ENCODE data around the gene PLCB4. TPM values are rescaled to one million over a fixed set of nuclear protein-coding genes. Genes with fewer than 3 reads are reported as not detected.

PLCB4 gene
- polyA plus RNA-seq, 1 experiment: 8.8 TPM

DNA sequence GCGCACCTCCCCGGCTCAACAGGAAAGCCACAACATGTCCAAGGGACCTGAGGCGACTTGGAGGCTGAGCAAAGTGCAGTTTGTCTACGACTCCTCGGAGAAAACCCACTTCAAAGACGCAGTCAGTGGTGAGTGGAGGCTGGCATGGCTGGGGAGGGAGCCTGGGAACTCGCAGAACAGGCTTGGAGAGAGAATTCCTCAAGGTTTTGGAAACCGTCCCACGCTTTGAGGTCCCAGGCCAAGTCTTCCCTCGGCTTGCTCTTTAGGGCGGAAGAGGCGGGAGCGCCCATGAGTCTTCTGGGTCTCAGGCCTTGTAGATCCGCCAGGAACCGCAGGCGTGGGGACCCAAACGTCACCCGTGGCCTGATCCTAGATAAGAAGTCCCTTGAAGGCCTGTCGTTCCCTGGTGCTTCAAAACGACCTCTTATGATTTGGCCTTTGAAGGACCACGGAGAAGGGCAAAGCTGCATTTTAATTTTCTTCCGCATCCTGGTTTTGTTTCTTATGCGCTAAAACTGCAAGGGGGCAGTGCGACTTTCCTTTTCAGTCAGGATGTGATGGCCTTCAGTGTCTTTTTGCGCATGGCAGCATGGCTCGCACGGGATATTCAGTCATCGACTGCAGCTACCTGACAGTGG lies 447.5 kb downstream of the PLCB4 start:
- Histone ChIP-seq H3K36me3 (ENCODE audit: control insufficient read depth, insufficient read depth, low read length) (no peaks in the 10 kb centered on the region), H3K4me3 (ENCODE audit: low read depth, low read length) (no peak overlapping the region), H3K27me3 (ENCODE audit: control insufficient read depth, insufficient read depth, low read length) (peaks cover 41% of the 10 kb centered on the region)
- ChIA-PET CTCF (no interaction called here), POLR2A (no interaction called here)
- DNase-seq (ENCODE audit: low read depth): no peak
- TF ChIP-seq, protein P1, sequence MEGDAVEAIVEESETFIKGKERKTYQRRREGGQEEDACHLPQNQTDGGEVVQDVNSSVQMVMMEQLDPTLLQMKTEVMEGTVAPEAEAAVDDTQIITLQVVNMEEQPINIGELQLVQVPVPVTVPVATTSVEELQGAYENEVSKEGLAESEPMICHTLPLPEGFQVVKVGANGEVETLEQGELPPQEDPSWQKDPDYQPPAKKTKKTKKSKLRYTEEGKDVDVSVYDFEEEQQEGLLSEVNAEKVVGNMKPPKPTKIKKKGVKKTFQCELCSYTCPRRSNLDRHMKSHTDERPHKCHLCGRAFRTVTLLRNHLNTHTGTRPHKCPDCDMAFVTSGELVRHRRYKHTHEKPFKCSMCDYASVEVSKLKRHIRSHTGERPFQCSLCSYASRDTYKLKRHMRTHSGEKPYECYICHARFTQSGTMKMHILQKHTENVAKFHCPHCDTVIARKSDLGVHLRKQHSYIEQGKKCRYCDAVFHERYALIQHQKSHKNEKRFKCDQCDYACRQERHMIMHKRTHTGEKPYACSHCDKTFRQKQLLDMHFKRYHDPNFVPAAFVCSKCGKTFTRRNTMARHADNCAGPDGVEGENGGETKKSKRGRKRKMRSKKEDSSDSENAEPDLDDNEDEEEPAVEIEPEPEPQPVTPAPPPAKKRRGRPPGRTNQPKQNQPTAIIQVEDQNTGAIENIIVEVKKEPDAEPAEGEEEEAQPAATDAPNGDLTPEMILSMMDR (IDR thresholded peaks at IDR 0.05; ENCODE audit: insufficient read depth, low read depth, low read length): no peak

GRCh38 chr20:9517297-9518162 lies 448.6 kb downstream of the PLCB4 start:
- no peak for DNase-seq (ENCODE audit: low read depth)
- TF ChIP-seq, protein P1 (IDR thresholded peaks at IDR 0.05; ENCODE audit: insufficient read depth, low read depth, low read length): no peak
- POLR2A ChIA-PET: no interaction called here
- H3K27me3 ChIP-seq (ENCODE audit: control insufficient read depth, insufficient read depth, low read length): peaks cover 41% of the 10 kb centered on the region
- CTCF ChIA-PET: interaction anchor here (1.1 kb wide), 1 partner anchor 10 kb away, joined by 3 read pairs; no protein-coding TSS in a partner anchor
- no peaks in the 10 kb centered on the region for H3K36me3 ChIP-seq (ENCODE audit: control insufficient read depth, insufficient read depth, low read length)
- H3K4me3 ChIP-seq (ENCODE audit: low read depth, low read length): no peak overlapping the region

- no peak for DNase-seq (ENCODE audit: low read depth)
- TF ChIP-seq, protein P1 (IDR thresholded peaks at IDR 0.05; ENCODE audit: insufficient read depth, low read depth, low read length): no peak
- POLR2A ChIA-PET: no interaction called here
- Histone ChIP-seq H3K4me3 (ENCODE audit: low read depth, low read length) (no peak overlapping the region), H3K27me3 (ENCODE audit: control insufficient read depth, insufficient read depth, low read length) (peaks cover 41% of the 10 kb centered on the region), H3K36me3 (ENCODE audit: control insufficient read depth, insufficient read depth, low read length) (no peaks in the 10 kb centered on the region)
- CTCF ChIA-PET: interaction anchor here (1.2 kb wide), 1 partner anchor 16 kb away, joined by 3 read pairs; no protein-coding TSS in a partner anchor
These were observed 449.8 kb downstream of the PLCB4 start for GRCh38 chr20:9518576-9519175.

DNA sequence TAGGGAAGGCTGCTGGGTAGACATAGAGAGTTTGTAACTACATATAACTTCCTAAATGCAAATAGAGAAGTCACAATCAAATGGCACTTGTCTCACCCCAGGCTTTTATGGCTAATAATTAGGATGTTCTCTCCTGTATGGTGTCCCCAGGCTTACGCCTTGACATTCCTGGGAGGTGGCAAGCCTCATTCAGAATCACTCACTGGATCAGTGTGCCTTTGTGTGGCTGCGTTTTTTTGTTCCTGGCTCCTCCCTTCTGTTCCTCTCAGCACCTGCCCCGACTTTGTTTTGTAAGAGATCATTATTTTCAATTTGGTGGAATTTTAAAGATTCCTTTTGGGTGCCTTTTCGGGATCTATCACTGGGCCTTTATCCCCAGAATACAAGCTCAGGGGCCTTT lies 451.2 kb downstream of the PLCB4 start:
- no peak overlapping the region for H3K4me3 ChIP-seq (ENCODE audit: low read depth, low read length)
- peaks cover 31% of the 10 kb centered on the region for H3K27me3 ChIP-seq (ENCODE audit: control insufficient read depth, insufficient read depth, low read length)
- ChIA-PET POLR2A (no interaction called here), CTCF (no interaction called here)
- no peaks in the 10 kb centered on the region for H3K36me3 ChIP-seq (ENCODE audit: control insufficient read depth, insufficient read depth, low read length)
- TF ChIP-seq, protein P1 (IDR thresholded peaks at IDR 0.05; ENCODE audit: insufficient read depth, low read depth, low read length): no peak
- no peak for DNase-seq (ENCODE audit: low read depth)

GRCh38 chr20:9523636-9524035 lies 454.7 kb downstream of the PLCB4 start:
- TF ChIP-seq, protein P1 (IDR thresholded peaks at IDR 0.05; ENCODE audit: insufficient read depth, low read depth, low read length): no peak
- no peak overlapping the region for H3K4me3 ChIP-seq (ENCODE audit: low read depth, low read length)
- H3K27me3 ChIP-seq (ENCODE audit: control insufficient read depth, insufficient read depth, low read length): peaks cover 6% of the 10 kb centered on the region
- no peaks in the 10 kb centered on the region for H3K36me3 ChIP-seq (ENCODE audit: control insufficient read depth, insufficient read depth, low read length)
- POLR2A ChIA-PET: no interaction called here
- CTCF ChIA-PET: no interaction called here
- DNase-seq (ENCODE audit: low read depth): no peak

Data from BJ (cell line).